K562 (cell line): ENCODE data around the gene CHCT1. TPM values are rescaled to one million over a fixed set of nuclear protein-coding genes. Genes with fewer than 3 reads are reported as not detected.
A peak's percentile ranks its signal among the peaks of the same experiment; 100 is the strongest.

Source experiments
- ATAC-seq: fragments of 200-7000 bp; cut with Tn5 transposase; 3 replicates; pipeline ENCODE4 v1.9.1; 2020; ENCODE audit warnings: moderate library complexity
- BruUV-seq: library from RNA; stranded (reverse); fragments of 400-500 nt; replicated peaks from 2 replicates; lab custom pipeline; 2021; lab: Mats Ljungman, UMichigan
- CTCF ChIA-PET: fragments of 300-600 bp; formaldehyde crosslinking; extraction: SDS; loops from one replicate; lab custom pipeline; 2021; ENCODE audit warnings: low intra/inter-chr PET ratio; lab: Yijun Ruan, JAX
- POLR2A ChIA-PET: fragments of 300-600, 350-650 bp; sonication (Branson Sonifier 250); formaldehyde crosslinking; extraction: SDS; loops from one replicate; lab custom pipeline; 2021; ENCODE audit warnings: antibody characterized with exemption, inconsistent platforms; lab: Yijun Ruan, JAX
- DNase-seq, 4 experiments: peaks; one replicate each; pipeline versions ENCODE4 v3.0.0 to v3.0.0-alpha.2; 2011 to 2018; ENCODE audit warnings: low spot score in 3 of 4, mixed read lengths in 3 of 4; ENCODE audit errors: extremely low read depth in 1 of 4
- FAIRE-seq: peaks from 2 replicates; lab custom pipeline; 2011; peaks lifted over from hg19 to GRCh38; lab: Jason Lieb, UNC
- H2AFZ ChIP-seq: 2 replicates; pipeline ENCODE4 v1.6.0; 2011; ENCODE audit warnings: low read depth, low read length, control low read depth, inconsistent platforms
- H3K27ac ChIP-seq: fragments of 200-600 bp; 3 replicates; pipeline ENCODE4 v1.8.0; 2011; ENCODE audit warnings: low read depth, mild to moderate bottlenecking, control low read depth, inconsistent platforms, low read length, moderate library complexity, mixed read lengths; ENCODE audit errors: extremely low read depth
- H3K27me3 ChIP-seq, 2 experiments: fragments of 300-600 bp in 1 of 2; 2 replicates in 1 of 2; 3 replicates in 1 of 2; pipeline versions ENCODE4 v1.6.0 to v1.8.0; 2011; ENCODE audit warnings: inconsistent platforms in 2 of 2, low read length in 2 of 2, mild to moderate bottlenecking in 1 of 2, mixed read lengths in 1 of 2, moderate library complexity in 1 of 2; ENCODE audit not compliant: control insufficient read depth in 2 of 2, insufficient read depth in 2 of 2
- H3K36me3 ChIP-seq: fragments of 300-600 bp; 3 replicates; pipeline ENCODE4 v1.8.0; 2011; ENCODE audit warnings: mild to moderate bottlenecking, low read length, inconsistent platforms; ENCODE audit not compliant: control insufficient read depth, insufficient read depth
- H3K4me1 ChIP-seq, 2 experiments: fragments of 200-600 bp in 1 of 2; replicated peaks in 1 of 2; 2 replicates in 1 of 2; 3 replicates in 1 of 2; pipeline versions ENCODE4 v1.5.1 to v1.8.0; 2011; ENCODE audit warnings: inconsistent platforms in 2 of 2, low read length in 2 of 2, mild to moderate bottlenecking in 1 of 2, mixed read lengths in 1 of 2, moderate library complexity in 1 of 2; ENCODE audit not compliant: control insufficient read depth in 2 of 2, insufficient read depth in 2 of 2
- H3K4me2 ChIP-seq: 2 replicates; pipeline ENCODE4 v1.6.1; 2011; ENCODE audit warnings: low read length, control low read depth, inconsistent platforms, mixed read lengths; ENCODE audit not compliant: insufficient read depth
- H3K4me3 ChIP-seq: fragments of 200-600 bp; sonication (generic), shearing (Covaris generic); 2 replicates; pipeline ENCODE4 v1.5.1; 2016; ENCODE audit warnings: control low read depth, inconsistent platforms
- H3K79me2 ChIP-seq: fragments of 200-600 bp; 3 replicates; pipeline ENCODE4 v1.8.0; 2011; ENCODE audit warnings: low read length, inconsistent platforms; ENCODE audit not compliant: control insufficient read depth, insufficient read depth
- H3K9ac ChIP-seq, 2 experiments: 2 replicates each; pipeline versions ENCODE4 v1.6.0 to v1.6.1; 2011; ENCODE audit warnings: low read depth in 2 of 2, low read length in 2 of 2, control low read depth in 1 of 2, inconsistent platforms in 1 of 2, mild to moderate bottlenecking in 1 of 2, mixed read lengths in 1 of 2; ENCODE audit not compliant: insufficient read depth in 1 of 2
- H3K9me1 ChIP-seq: one replicate; pipeline ENCODE4 v1.6.0; 2011; ENCODE audit warnings: inconsistent platforms, mild to moderate bottlenecking, low read length, moderate library complexity; ENCODE audit not compliant: control insufficient read depth, insufficient read depth
- H3K9me3 ChIP-seq: replicated peaks from 2 replicates; pipeline ENCODE4 v1.5.1; 2011; ENCODE audit warnings: low read depth, low read length, inconsistent platforms; ENCODE audit not compliant: control insufficient read depth, insufficient read depth
- H4K20me1 ChIP-seq: replicated peaks from 2 replicates; pipeline ENCODE4 v1.6.1; 2011; ENCODE audit warnings: low read length, inconsistent platforms, mixed read lengths; ENCODE audit not compliant: control insufficient read depth, insufficient read depth
- CREM ChIP-seq: IDR thresholded peaks from 2 replicates; pipeline ENCODE4 v1.6.1; 2014; ENCODE audit warnings: antibody characterized with exemption, low read depth
- WGBS: fragments of 100-300 bp; shearing (Covaris generic); methylation state at CpG from one replicate; pipeline ENCODE4 v1.1.6; 2016; ENCODE audit warnings: low coverage, mixed read lengths; ENCODE audit not compliant: insufficient coverage; ENCODE audit errors: missing lambda C conversion rate; 5-methylcytosine and 5-hydroxymethylcytosine counted together
- in situ Hi-C: fragments of 300-500 bp; cut with MboI; formaldehyde crosslinking; loops from 4 replicates; pipeline ENCODE4 v1.15.0; 2018; ENCODE audit warnings: inconsistent platforms, mixed read lengths
- intact Hi-C: fragments of 100-400 bp; cut with micrococcal nuclease; formaldehyde crosslinking; loops from 2 replicates; pipeline ENCODE4 v1.14.2; 2022
- polyA plus RNA-seq, 8 experiments: library from polyadenylated mRNA; depleted of rRNA in 4 of 8; stranded (reverse) in 5 of 8; unstranded in 3 of 8; fragments of >200 nt; fragmentation: Nextera tagmentation in 2 of 8; fragmentation: Illumina TruSeq in 1 of 8; extraction: Ambion mirVana in 2 of 8; extraction: Trizol in 1 of 8; gene quantifications; 2 replicates each; pipeline versions ENCODE4 v1.2.1 to v1.2.3, GENCODE V29; 2011 to 2014; ENCODE audit warnings: inconsistent platforms in 1 of 8, missing spikeins in 1 of 8
- total RNA-seq, 7 experiments: library from RNA; depleted of rRNA in 6 of 7; stranded (reverse); fragments of >200 nt in 6 of 7; fragmentation: Illumina TruSeq in 2 of 7; extraction: Trizol in 2 of 7; gene quantifications; 2 replicates each; pipeline versions ENCODE4 v1.2.1 to v1.2.3, GENCODE V29; 2011 to 2021; ENCODE audit warnings: low replicate concordance in 1 of 7
- TF ChIP-seq, protein P1 (sequence below), 3 experiments: fragments of 200-800 bp in 1 of 3; fragments of 250-450 bp in 1 of 3; fragments of 450-650 bp in 1 of 3; sonication (Bioruptor Pico) in 1 of 3; sonication (Bioruptor generic) in 1 of 3; formaldehyde crosslinking in 1 of 3; IDR thresholded peaks; 2 replicates each; pipeline versions ENCODE4 v1.6.1 to v1.8.0; 2016 to 2022; ENCODE audit warnings: mild to moderate bottlenecking in 2 of 3, missing genetic modification characterization in 2 of 3, missing compliant biosample characterization in 1 of 3, moderate library complexity in 1 of 3

The CHCT1 gene
- total and polyA plus RNA-seq, 9 of the 15 experiments (the other 6 are each of a cell fraction or from before 2014, with no cell fraction given): not detected

DNA sequence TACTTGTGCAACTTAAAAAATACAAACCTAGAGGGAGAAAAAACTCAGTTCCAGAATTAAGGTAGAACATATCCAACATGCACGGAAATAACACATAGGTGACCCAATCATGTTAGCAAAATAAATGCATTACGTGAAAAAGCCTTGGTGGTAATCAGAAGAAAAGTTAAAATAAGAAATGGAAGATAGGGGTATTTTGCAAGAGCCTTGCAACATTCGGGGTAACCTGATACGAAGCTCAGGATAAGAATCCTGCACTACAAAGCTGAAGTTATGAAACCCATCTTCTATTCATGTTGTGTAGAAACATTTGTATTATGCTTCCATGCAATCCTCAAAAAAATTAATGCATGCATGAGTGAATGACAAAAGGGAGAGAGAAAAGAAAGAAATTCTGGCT lies 33.1 kb downstream of the CHCT1 start:
- CTCF ChIA-PET: no interaction called here
- ATAC-seq: no peak

More for the DNA sequence above, 33.1 kb downstream of the CHCT1 start:
- peak; percentile 26 for FAIRE-seq
- H3K79me2 ChIP-seq: no peaks in the 10 kb centered on the region
- no peaks in the 10 kb centered on the region for H3K4me1 ChIP-seq
- H2AFZ ChIP-seq: no peak overlapping the region
- no peak overlapping the region for H3K4me2 ChIP-seq
- no peak for DNase-seq
- no peaks in the 10 kb centered on the region for H4K20me1 ChIP-seq
- no peaks in the 10 kb centered on the region for H3K27me3 ChIP-seq
- POLR2A ChIA-PET: interaction anchor here (1.9 kb wide), 1 partner anchor 9 kb away, joined by 4 read pairs; no protein-coding TSS in a partner anchor
- H3K9ac ChIP-seq: no peak overlapping the region
- no peaks in the 10 kb centered on the region for H3K9me1 ChIP-seq
- H3K27ac ChIP-seq: no peak overlapping the region
- 85% methylated on average over 4 of the region's 4 CpGs for WGBS
- BruUV-seq: no TSS peak
- H3K9me3 ChIP-seq: no peaks in the 10 kb centered on the region
- in situ Hi-C loops (no loop called here), intact Hi-C loops (no loop called here)
- peaks cover 30% of the 10 kb centered on the region; the same call in 2 of the 3 replicates for H3K36me3 ChIP-seq
- H3K4me3 ChIP-seq: no peak overlapping the region
- no peak for TF ChIP-seq CREM
- TF ChIP-seq, protein P1, sequence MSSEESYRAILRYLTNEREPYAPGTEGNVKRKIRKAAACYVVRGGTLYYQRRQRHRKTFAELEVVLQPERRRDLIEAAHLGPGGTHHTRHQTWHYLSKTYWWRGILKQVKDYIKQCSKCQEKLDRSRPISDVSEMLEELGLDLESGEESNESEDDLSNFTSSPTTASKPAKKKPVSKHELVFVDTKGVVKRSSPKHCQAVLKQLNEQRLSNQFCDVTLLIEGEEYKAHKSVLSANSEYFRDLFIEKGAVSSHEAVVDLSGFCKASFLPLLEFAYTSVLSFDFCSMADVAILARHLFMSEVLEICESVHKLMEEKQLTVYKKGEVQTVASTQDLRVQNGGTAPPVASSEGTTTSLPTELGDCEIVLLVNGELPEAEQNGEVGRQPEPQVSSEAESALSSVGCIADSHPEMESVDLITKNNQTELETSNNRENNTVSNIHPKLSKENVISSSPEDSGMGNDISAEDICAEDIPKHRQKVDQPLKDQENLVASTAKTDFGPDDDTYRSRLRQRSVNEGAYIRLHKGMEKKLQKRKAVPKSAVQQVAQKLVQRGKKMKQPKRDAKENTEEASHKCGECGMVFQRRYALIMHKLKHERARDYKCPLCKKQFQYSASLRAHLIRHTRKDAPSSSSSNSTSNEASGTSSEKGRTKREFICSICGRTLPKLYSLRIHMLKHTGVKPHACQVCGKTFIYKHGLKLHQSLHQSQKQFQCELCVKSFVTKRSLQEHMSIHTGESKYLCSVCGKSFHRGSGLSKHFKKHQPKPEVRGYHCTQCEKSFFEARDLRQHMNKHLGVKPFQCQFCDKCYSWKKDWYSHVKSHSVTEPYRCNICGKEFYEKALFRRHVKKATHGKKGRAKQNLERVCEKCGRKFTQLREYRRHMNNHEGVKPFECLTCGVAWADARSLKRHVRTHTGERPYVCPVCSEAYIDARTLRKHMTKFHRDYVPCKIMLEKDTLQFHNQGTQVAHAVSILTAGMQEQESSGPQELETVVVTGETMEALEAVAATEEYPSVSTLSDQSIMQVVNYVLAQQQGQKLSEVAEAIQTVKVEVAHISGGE (CRISPR knock-in tag; IDR thresholded peaks at IDR 0.05): peak in 1 of 3 experiments; percentile 69; a peak in 2 of 6 replicates
